Ovary (tissue), 3 donors: ENCODE results near the gene PRR14L.
"Not testable (repeated sequence)": the region's sequence is repeated elsewhere in the genome, so short reads cannot be mapped to it uniquely, and the experiment has no call there.

ENCODE experiments used
- EP300 ChIP-seq: sonication (generic); formaldehyde crosslinking; IDR thresholded peaks from one replicate; pipeline ENCODE4 v1.6.1; 2017; ENCODE audit warnings: antibody characterized with exemption
- POLR2A ChIP-seq: fragments of 450-650 bp; IDR thresholded peaks from one replicate; pipeline ENCODE4 v1.6.1; 2017; ENCODE audit warnings: antibody characterized with exemption, mild to moderate bottlenecking, moderate library complexity
- TF ChIP-seq, protein P1 (sequence below), 3 donors: fragments of 450-650 bp in 2 of 3; fragments of 200-600 bp in 1 of 3; IDR thresholded peaks; one replicate each; pipeline versions ENCODE4 v1.5.1 to v1.8.0; 2016 to 2022; ENCODE audit warnings: antibody characterized with exemption in 3 of 3, mild to moderate bottlenecking in 1 of 3
- donor health status: DM: no; HTN: no; CAD: no.

DNA sequence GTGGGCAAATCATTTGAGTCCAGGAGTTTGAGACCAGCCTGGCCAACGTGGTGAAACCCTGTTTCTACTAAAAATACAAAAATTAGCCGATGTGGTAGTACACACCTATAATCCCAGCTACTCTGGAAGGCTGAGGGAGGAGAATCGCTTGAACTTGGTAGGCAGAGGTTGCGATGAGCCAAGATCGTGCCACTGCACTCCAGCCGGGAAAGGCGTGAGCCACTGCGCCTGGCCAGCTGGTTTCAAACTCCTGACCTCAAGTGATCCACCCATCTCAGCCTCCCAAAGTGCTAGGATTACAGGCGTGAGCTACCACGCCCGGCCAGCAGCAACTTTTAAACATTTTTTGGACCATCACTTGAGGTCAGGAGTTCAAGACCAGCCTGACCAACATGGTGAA, 55.9 kb downstream of the PRR14L start:
- TF ChIP-seq POLR2A, EP300: not testable (repeated sequence)
- TF ChIP-seq, protein P1, sequence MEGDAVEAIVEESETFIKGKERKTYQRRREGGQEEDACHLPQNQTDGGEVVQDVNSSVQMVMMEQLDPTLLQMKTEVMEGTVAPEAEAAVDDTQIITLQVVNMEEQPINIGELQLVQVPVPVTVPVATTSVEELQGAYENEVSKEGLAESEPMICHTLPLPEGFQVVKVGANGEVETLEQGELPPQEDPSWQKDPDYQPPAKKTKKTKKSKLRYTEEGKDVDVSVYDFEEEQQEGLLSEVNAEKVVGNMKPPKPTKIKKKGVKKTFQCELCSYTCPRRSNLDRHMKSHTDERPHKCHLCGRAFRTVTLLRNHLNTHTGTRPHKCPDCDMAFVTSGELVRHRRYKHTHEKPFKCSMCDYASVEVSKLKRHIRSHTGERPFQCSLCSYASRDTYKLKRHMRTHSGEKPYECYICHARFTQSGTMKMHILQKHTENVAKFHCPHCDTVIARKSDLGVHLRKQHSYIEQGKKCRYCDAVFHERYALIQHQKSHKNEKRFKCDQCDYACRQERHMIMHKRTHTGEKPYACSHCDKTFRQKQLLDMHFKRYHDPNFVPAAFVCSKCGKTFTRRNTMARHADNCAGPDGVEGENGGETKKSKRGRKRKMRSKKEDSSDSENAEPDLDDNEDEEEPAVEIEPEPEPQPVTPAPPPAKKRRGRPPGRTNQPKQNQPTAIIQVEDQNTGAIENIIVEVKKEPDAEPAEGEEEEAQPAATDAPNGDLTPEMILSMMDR (IDR thresholded peaks at IDR 0.05), result not testable (repeated sequence)
